ENCODE results near the gene DRAM1. TPM values are rescaled to one million over a fixed set of nuclear protein-coding genes. Genes with fewer than 3 reads are reported as not detected.

The DRAM1 gene
- polyA plus RNA-seq, 1 donor: 7.8 TPM

GRCh38 chr12:101925935-101926334 lies 48.6 kb downstream of the DRAM1 start:
- H3K27ac ChIP-seq (ENCODE audit: low read length): no peak overlapping the region
- H3K36me3 ChIP-seq (ENCODE audit: control insufficient read depth, insufficient read depth, low read length): no peaks in the 10 kb centered on the region
- DNase-seq: no peak

DNA sequence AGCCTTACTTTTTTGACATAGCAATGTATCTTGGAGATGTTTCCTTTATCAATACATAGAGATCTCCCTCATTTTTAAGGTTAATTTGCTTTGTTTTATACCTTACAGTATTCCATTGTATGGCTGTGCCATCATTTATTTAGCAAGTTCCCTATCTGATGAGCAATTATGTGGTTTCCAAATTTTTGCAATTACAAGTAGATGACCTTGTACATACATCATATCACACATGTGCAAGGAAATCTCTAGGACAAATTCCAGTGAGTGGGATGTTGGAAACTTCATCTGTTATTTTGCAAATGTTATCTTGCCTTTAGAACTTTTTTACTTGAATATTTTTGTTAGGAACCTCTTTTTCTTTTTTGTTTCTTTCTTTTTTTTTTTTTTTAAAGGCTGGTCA lies 49.7 kb downstream of the DRAM1 start:
- no peaks in the 10 kb centered on the region for H3K36me3 ChIP-seq (ENCODE audit: control insufficient read depth, insufficient read depth, low read length)
- no peak overlapping the region for H3K27ac ChIP-seq (ENCODE audit: low read length)
- H3K9me3 ChIP-seq (ENCODE audit: control insufficient read depth, low read depth, low read length): no peaks in the 10 kb centered on the region
- DNase-seq: no peak
- no peaks in the 10 kb centered on the region for H3K27me3 ChIP-seq (ENCODE audit: control insufficient read depth, insufficient read depth, low read length)
- no peak overlapping the region for H3K4me3 ChIP-seq (ENCODE audit: low read length)
- no peaks in the 10 kb centered on the region for H3K4me1 ChIP-seq (ENCODE audit: control insufficient read depth, insufficient read depth, low read length)

More at GRCh38 chr12:101925935-101926334, 48.6 kb downstream of the DRAM1 start:
- Histone ChIP-seq H3K4me3 (ENCODE audit: low read length) (no peak overlapping the region), H3K9me3 (ENCODE audit: control insufficient read depth, low read depth, low read length) (no peaks in the 10 kb centered on the region), H3K4me1 (ENCODE audit: control insufficient read depth, insufficient read depth, low read length) (no peaks in the 10 kb centered on the region), H3K27me3 (ENCODE audit: control insufficient read depth, insufficient read depth, low read length) (no peaks in the 10 kb centered on the region)
- WGBS (ENCODE audit: insufficient coverage, low lambda C conversion rate): no CpG with 5 or more reads among the region's 6 CpGs

GRCh38 chr12:101927999-101928398 lies 50.6 kb downstream of the DRAM1 start:
- Histone ChIP-seq H3K27me3 (ENCODE audit: control insufficient read depth, insufficient read depth, low read length) (no peaks in the 10 kb centered on the region), H3K9me3 (ENCODE audit: control insufficient read depth, low read depth, low read length) (no peaks in the 10 kb centered on the region), H3K4me1 (ENCODE audit: control insufficient read depth, insufficient read depth, low read length) (no peaks in the 10 kb centered on the region), H3K36me3 (ENCODE audit: control insufficient read depth, insufficient read depth, low read length) (no peaks in the 10 kb centered on the region), H3K27ac (ENCODE audit: low read length) (no peak overlapping the region), H3K4me3 (ENCODE audit: low read length) (no peak overlapping the region)
- no peak for DNase-seq
- 80% methylated on average over 2 of the region's 4 CpGs for WGBS (ENCODE audit: insufficient coverage, low lambda C conversion rate)

- no peak for DNase-seq
- no peak overlapping the region for H3K4me3 ChIP-seq (ENCODE audit: low read length)
- no peaks in the 10 kb centered on the region for H3K27me3 ChIP-seq (ENCODE audit: control insufficient read depth, insufficient read depth, low read length)
- H3K27ac ChIP-seq (ENCODE audit: low read length): no peak overlapping the region
- H3K36me3 ChIP-seq (ENCODE audit: control insufficient read depth, insufficient read depth, low read length): no peaks in the 10 kb centered on the region
- H3K9me3 ChIP-seq (ENCODE audit: control insufficient read depth, low read depth, low read length): no peaks in the 10 kb centered on the region
- WGBS (ENCODE audit: insufficient coverage, low lambda C conversion rate): no CpG with 5 or more reads among the region's 5 CpGs
- H3K4me1 ChIP-seq (ENCODE audit: control insufficient read depth, insufficient read depth, low read length): no peaks in the 10 kb centered on the region
Measured at GRCh38 chr12:101928556-101928955, 51.2 kb downstream of the DRAM1 start.

DNA sequence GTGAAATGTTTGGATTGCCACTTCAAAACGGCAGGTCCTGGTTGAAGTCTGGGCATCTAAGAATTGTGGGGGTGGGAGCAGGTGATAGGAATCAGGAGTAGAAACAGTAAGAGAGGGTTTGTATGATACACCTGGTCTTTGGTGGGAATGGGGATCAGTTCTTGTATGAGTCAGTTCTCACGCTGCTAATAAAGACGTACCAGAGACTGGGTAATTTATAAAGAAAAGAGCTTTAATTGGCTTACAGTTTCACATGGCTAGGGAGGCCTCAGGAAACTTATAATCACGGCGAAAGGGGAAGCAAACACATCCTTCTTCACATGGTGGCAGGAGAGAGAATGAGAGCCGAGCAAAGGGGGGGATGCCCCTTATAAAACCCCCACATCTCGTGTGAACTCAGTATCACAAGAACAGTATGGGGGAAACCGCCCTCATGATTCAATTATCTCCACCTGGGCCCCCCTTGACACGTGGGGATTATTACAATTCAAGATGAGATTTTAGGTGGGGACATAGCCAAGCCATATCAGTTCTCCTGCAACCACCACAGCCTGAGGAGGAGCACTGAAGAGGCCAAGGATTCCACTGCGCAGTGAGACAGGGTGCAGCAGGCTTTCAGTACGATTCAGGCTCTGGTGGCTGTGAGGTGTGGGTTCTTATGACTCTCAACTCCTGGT lies 52.1 kb downstream of the DRAM1 start:
- WGBS (ENCODE audit: insufficient coverage, low lambda C conversion rate): 90% methylated on average over 2 of the region's 11 CpGs
- no peaks in the 10 kb centered on the region for H3K36me3 ChIP-seq (ENCODE audit: control insufficient read depth, insufficient read depth, low read length)
- H3K27ac ChIP-seq (ENCODE audit: low read length): no peak overlapping the region
- H3K4me1 ChIP-seq (ENCODE audit: control insufficient read depth, insufficient read depth, low read length): no peaks in the 10 kb centered on the region
- DNase-seq: no peak
- no peaks in the 10 kb centered on the region for H3K27me3 ChIP-seq (ENCODE audit: control insufficient read depth, insufficient read depth, low read length)
- H3K9me3 ChIP-seq (ENCODE audit: control insufficient read depth, low read depth, low read length): no peaks in the 10 kb centered on the region
- no peak overlapping the region for H3K4me3 ChIP-seq (ENCODE audit: low read length)

- Histone ChIP-seq H3K9me3 (ENCODE audit: control insufficient read depth, low read depth, low read length) (no peaks in the 10 kb centered on the region), H3K36me3 (ENCODE audit: control insufficient read depth, insufficient read depth, low read length) (no peaks in the 10 kb centered on the region), H3K4me1 (ENCODE audit: control insufficient read depth, insufficient read depth, low read length) (no peaks in the 10 kb centered on the region), H3K27me3 (ENCODE audit: control insufficient read depth, insufficient read depth, low read length) (peaks cover 2% of the 10 kb centered on the region), H3K4me3 (ENCODE audit: low read length) (no peak overlapping the region), H3K27ac (ENCODE audit: low read length) (no peak overlapping the region)
- DNase-seq: no peak
- WGBS (ENCODE audit: insufficient coverage, low lambda C conversion rate): 83% methylated on average over 1 of the region's 5 CpGs
Measured at GRCh38 chr12:101931498-101932326, 54.3 kb downstream of the DRAM1 start.

DNA sequence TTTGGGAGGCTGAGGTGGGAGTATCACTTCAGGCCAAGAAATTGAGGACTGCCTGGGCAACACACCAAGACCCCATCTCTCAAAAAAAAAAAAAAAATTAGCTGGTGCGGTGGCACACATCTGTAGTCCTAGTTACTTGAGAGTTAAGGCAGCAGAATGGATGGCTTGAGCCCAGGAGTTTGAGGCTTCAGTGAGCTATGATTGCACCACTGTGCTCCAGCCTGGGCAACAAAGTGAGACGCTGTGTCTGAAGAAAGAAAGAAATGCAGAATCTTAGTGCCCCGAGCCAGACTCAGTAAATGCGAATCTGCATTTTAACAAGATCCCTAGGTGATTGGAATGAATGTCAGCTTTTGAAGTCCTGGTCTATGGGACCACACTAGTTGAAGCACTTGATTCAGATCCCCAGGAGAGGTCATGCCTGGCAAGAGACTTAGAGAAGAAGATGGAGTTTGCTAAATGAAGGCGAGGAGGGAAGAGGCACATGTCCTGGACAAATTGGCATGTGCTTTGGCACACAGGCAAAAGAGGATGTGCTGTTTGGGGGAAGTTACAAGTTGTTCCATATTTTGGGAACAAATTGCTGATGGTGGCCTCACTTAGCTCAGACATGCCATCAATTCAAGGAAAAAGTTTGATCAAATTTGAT lies 56.6 kb downstream of the DRAM1 start:
- WGBS (ENCODE audit: insufficient coverage, low lambda C conversion rate): no CpG with 5 or more reads among the region's 5 CpGs
- no peak for DNase-seq
- H3K27ac ChIP-seq (ENCODE audit: low read length): no peak overlapping the region
- no peaks in the 10 kb centered on the region for H3K36me3 ChIP-seq (ENCODE audit: control insufficient read depth, insufficient read depth, low read length)
- H3K4me1 ChIP-seq (ENCODE audit: control insufficient read depth, insufficient read depth, low read length): no peaks in the 10 kb centered on the region
- no peaks in the 10 kb centered on the region for H3K9me3 ChIP-seq (ENCODE audit: control insufficient read depth, low read depth, low read length)
- H3K4me3 ChIP-seq (ENCODE audit: low read length): no peak overlapping the region
- H3K27me3 ChIP-seq (ENCODE audit: control insufficient read depth, insufficient read depth, low read length): peaks cover 2% of the 10 kb centered on the region

- no peak overlapping the region for H3K4me3 ChIP-seq (ENCODE audit: low read length)
- no peak overlapping the region for H3K27ac ChIP-seq (ENCODE audit: low read length)
- H3K27me3 ChIP-seq (ENCODE audit: control insufficient read depth, insufficient read depth, low read length): peaks cover 5% of the 10 kb centered on the region
- no CpG with 5 or more reads among the region's 9 CpGs for WGBS (ENCODE audit: insufficient coverage, low lambda C conversion rate)
- peak; percentile 27 to 37 for DNase-seq
- no peaks in the 10 kb centered on the region for H3K9me3 ChIP-seq (ENCODE audit: control insufficient read depth, low read depth, low read length)
- no peaks in the 10 kb centered on the region for H3K36me3 ChIP-seq (ENCODE audit: control insufficient read depth, insufficient read depth, low read length)
- H3K4me1 ChIP-seq (ENCODE audit: control insufficient read depth, insufficient read depth, low read length): no peaks in the 10 kb centered on the region
Measured at GRCh38 chr12:101935890-101936746, 58.7 kb downstream of the DRAM1 start.

DNA sequence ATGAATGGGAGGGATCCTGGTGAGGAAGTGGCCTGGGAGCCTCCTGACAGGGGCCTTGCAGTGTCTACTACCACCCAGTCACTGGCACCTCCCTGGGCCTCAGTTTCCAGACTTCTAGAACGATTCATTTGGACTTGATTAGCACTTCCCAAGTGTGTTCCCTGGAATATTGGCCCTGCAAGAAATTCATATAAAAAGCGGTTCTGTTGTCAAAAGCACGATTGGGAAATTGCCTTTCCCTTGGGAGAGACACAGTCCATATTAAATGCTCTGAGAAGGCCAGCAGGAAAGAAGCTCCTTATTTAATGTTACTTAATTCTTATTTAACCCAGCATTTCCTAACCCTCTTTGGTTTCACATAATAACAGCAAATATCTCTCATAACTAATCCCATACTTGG lies 61.9 kb downstream of the DRAM1 start:
- H3K4me1 ChIP-seq (ENCODE audit: control insufficient read depth, insufficient read depth, low read length): no peaks in the 10 kb centered on the region
- peaks cover 5% of the 10 kb centered on the region for H3K27me3 ChIP-seq (ENCODE audit: control insufficient read depth, insufficient read depth, low read length)
- no peaks in the 10 kb centered on the region for H3K9me3 ChIP-seq (ENCODE audit: control insufficient read depth, low read depth, low read length)
- no peaks in the 10 kb centered on the region for H3K36me3 ChIP-seq (ENCODE audit: control insufficient read depth, insufficient read depth, low read length)
- H3K4me3 ChIP-seq (ENCODE audit: low read length): no peak overlapping the region
- no peak overlapping the region for H3K27ac ChIP-seq (ENCODE audit: low read length)
- no CpG with 5 or more reads among the region's 3 CpGs for WGBS (ENCODE audit: insufficient coverage, low lambda C conversion rate)
- DNase-seq: no peak

DNA sequence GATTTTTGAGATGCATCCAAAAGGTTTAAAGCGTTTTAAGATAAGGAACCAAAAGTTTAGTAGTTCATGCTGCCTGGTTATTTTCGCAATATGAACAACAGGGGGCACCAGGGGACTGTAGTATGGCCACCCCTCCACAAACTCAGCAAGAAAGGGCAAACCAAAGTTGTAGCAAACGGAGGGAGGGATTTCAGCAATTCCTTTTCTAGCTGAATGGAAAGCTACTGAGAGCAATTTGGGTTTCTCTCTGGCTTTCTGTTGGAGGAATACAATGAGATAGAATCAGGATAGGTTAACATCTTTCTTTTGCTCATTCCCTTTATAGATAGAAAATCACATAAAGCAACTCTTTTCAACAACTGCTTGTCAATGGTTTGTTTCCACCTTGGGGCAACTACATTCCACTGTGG lies 62.5 kb downstream of the DRAM1 start:
- no peak overlapping the region for H3K4me3 ChIP-seq (ENCODE audit: low read length)
- H3K27me3 ChIP-seq (ENCODE audit: control insufficient read depth, insufficient read depth, low read length): peaks cover 5% of the 10 kb centered on the region
- 0% methylated on average over 1 of the region's 3 CpGs for WGBS (ENCODE audit: insufficient coverage, low lambda C conversion rate)
- H3K4me1 ChIP-seq (ENCODE audit: control insufficient read depth, insufficient read depth, low read length): no peaks in the 10 kb centered on the region
- H3K9me3 ChIP-seq (ENCODE audit: control insufficient read depth, low read depth, low read length): no peaks in the 10 kb centered on the region
- no peaks in the 10 kb centered on the region for H3K36me3 ChIP-seq (ENCODE audit: control insufficient read depth, insufficient read depth, low read length)
- H3K27ac ChIP-seq (ENCODE audit: low read length): no peak overlapping the region
- DNase-seq: peak; percentile 28 to 33
